ENCODE results near the gene JAM3.

JAM3 gene

DNA sequence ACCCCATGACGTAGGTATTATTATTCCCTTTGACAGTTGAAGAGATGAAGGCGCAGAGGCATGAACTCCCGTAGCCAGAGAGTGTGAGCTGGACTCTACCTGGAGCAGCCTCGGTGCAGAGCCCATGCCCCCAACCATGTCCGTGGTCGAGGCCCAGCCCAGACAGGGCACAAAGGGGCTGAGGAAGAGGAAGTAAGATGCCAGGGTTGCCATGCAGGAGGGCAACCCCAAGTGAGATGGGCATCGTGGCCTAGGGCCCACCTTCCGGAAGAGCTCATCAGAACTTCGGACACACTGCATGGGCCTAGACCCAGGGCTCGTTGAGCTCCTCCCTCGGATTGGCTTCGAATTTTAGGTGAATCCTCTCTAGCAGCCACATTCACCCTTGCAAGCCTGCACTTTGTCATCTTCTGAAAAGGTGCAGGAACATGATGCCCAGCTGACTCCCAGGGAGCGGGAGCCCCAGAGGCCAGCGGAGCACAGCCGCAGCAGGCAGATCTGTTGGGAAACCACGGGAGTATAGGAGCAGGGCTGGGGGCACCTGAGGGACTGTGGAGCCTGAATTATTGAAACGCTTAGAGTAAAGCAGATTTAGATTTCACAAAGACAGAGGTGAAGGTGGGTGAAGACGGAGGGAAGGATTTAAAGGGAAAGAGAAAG is 29.0 kb upstream of the JAM3 start:
- no peak for DNase-seq (ENCODE audit: low spot score)

DNA sequence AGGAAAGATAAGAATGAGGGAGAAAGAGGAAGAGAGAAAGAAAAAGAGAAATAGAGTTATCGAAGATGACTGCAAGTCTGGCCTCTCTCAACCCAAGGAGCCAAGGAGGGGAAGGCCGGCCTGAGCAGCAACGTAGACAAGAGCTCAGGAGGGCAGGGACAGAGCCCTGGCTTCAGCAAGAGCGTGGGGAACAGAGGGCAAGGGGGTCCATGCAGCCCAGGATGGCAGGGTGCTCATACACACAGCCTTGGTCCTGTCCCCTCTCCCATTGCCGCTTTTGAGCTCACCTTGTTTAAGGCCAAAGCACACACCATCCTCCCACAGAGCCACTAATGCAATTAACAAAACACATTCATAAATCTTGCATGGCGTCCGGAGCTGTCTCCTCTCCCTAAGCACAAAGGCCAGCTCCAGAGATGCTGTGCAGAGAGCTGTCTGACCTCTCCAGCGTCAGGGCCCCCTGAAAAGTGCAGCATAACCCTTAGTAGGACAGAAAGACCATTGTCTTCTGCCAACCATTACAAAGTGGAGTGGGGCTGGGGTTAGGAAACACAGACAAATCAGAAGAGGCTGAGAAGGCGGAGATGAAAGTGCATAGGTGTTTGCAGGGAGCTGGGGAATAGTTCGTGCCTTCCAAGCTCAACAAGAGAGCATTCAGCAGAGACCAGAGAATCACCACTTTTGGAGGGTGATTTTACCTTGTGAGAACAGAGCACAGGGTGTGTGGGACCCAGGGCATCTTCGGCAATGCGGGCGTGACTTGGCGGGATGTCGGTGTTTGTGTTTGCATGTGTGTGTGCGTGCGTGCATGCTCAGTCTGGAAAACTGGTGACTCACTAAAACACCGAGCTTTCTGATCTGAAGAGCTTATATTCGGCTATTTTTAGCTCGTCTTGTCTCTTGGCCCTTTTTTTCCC is 28.2 kb upstream of the JAM3 start:
- DNase-seq (ENCODE audit: low spot score) = peak; percentile 66

DNA sequence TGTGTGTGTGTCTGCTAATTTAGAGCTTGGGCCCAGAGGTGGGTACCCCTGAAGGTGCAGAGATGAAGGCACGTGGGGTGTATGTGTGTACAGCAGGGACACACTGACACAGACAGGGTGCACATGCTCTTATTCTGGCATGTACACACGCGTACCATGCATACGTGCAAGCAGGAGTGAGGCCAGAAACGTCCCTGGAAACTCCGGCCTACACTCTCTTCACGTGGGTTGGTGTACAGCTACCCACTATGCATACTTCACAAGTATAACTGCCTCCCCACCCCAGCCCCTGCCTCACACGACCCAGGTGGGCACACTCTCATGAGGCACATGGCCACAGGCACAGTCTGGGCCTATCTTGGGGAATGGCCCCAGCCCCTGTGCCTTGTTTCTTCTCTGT is 27.5 kb upstream of the JAM3 start:
- no peak for DNase-seq (ENCODE audit: low spot score)

DNA sequence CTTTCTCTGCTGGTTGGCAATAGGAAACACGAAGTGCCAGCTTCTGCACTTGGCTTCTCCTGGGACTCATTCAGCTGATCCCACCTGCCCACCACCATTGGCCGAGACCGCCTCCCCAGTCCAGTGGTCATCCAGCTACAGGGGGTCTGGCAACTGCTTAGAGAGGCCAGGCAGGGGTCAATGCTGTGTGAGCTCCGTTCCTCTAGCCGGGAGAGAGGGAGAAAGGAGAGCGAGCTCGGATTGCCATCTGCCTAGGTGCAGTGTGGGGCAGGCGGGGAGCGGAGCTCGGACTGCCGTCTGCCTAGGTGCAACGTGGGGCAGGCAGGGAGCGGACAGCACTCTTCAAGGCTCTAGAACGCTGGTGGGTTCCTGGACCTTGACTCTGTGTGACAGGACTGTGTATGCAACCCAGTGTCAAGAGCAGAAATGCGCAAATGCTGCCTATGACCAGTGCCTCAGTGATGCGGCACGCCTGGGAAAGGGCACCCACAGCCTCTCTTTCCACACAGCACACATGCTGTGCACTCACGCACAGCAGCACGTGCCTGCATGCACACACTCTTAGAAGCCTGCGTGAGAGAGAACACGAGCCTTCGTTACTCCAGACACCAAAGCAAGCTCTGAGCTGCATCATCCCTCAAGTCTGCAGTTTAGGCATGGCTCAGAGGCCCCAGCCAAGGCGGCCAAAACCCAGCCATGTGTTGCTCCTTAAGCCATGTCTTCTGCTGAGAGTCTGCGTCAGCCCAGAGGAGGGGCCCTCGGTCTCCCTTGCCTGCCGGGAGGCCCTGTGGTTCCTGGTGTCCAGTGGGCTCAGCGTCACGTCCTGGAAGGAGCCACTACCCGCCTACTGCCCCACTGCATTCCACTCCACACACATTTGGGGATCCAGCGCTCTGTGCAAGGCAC is 26.8 kb upstream of the JAM3 start:
- peak; percentile 80 for DNase-seq (ENCODE audit: low spot score)

GRCh38 chr11:134043821-134044420 is 25.0 kb upstream of the JAM3 start:
- DNase-seq (ENCODE audit: low spot score) = no peak

DNA sequence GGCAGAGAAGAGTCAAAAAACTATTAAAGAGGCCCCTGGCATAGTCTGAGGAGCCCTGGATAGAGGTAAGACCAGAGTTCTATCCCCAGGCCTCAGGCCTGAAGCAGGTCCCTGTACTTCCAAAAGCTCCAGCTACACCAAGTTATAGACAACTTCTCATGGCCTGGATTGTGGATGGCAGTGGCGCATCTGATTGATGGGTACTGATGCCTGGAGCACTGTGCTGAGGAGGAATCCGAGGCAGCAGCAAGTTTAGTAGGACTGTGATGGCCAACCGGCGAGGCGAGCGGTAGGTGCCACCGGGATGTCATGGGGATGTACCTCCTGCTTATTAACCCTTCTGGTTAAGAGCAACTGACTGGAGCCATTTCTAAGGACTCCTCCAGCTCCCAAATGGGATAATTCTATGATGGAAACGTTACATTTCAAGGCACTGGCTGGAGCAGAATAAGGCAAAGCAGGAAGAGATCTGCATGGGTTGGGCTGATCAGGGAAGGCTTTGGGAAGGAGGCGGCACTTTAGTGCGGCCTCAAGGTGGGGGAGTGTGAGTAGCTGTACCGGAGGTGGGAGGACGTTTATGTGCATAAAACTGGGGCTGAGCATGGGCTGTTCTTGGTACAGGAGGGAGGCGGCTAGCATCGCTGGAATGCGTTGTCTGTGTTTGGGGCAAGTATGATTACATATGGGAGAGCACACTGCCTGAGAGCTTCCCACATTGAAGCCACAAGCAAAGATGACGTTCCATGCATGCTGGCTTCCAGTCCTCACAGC is 24.2 kb upstream of the JAM3 start:
- DNase-seq (ENCODE audit: low spot score) = no peak

GRCh38 chr11:134045799-134046635 is 22.9 kb upstream of the JAM3 start:
- no peak for DNase-seq (ENCODE audit: low spot score)

DNA sequence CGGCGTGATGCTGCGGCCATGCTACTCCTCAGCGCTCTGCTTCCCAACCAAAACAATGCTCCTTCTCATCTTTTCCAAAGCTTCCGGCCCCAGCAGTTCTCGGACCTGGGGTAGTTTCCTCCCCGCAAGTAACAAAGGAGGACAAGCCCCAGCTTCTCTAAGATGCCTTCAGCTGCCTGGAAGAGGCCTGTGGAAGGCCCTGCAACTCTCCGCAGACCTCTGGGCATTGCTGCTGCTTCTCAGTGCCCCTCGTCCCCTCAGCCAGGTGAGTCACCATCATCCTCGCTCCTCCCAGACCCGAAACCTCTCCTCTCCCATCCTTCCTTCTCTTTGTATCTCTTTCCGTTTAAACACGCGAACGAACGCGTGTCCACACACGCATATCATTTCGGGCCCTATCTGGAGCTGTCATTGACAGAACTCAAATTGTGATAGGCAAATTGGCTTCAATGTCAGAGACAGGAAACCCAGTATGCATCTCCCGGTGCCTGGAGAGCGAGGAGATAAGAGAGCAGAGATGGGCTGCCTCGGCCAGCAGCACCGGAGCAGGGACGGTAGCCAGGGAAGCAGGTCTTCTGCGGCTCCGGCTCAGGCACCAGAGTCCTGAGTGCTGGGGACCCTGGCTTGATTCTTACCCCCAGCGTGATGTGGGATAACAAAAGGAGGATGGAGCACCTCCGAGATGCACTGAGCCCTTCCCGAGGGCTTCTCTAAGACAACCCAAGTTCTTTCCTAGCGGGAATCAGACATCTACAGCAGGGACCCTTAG is 22.0 kb upstream of the JAM3 start:
- no peak for DNase-seq (ENCODE audit: low spot score)

DNA sequence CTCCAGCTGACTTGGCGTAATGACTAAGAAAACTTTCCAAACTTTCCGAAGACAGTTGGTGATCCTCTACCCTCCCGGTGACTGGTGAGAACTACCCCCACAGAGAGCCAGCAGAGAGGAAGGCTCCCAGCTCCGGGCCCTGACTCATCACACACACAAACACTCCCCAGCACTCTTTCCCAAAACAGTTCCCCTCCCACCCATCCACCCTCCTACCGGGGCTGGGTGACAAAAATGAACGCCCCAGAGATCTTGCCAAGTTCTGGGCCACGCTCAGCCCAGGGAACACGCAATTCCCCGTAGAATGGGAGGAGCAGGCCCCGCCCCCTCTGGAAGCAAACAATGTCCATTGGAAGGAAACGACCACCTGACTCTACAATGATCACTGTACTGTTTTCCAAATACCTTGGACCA is 21.3 kb upstream of the JAM3 start:
- peak; percentile 89 for DNase-seq (ENCODE audit: low spot score)

- no peak for DNase-seq (ENCODE audit: low spot score)
Measured at GRCh38 chr11:134048028-134048427, 20.8 kb upstream of the JAM3 start.

DNA sequence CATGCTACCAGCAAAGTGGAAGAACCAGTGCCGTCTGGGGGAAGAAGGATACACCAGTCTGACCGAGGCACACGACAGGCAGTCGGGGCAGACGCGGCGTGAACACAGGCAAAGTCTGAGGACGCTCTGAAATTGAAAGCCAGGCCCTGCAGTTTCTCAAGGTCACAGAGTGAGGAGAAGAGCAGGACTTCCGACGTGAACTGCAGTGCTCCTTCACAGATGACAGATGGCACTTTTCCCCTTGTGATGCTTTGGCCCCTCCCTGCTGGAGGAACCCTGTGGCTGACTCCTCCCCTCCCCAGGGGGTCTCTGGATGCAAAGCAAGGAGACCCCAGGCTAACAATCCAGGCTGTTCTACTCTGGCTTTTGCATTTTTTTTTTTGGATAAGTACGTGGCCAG is 19.6 kb upstream of the JAM3 start:
- no peak for DNase-seq (ENCODE audit: low spot score)

DNA sequence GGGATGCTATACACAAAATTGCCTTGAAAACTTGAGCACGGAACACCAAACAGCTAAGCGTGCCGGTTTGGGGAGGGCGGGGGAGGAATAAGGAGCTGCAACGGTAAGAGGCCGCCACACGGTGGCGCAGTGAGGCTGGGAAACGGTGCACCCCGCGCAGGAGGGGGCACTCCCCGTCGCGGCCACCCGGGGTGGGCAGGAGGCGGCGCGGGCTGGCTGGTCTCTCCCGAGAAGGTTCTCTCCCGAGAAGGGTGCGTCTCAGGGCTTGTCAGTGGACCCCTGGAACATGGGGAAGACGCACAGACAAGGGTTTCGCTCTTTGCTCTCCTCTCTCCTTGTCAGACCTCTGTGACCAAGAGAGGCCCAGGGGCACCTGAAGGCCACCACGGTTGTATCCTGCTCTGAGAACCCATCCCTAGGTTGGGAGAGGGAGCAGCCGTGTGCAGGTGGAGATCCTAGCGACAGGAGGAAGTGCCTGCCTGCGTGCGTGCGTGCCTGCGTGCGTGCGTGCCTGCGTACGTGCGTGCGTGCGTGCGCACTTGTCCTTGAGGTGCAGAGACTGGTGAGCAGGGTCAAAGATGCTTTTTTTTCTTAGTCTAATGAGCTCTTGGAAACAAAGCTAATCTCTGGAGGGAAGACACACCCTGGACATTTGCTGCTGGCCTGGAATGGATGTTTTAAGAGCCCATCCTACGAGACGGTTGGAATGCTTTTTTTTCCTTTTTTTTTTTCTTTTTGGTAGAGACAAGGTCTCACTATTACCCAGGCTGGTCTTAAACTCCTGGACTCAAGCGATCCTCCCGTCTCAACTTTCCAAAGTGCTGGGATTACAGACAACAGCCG is 18.1 kb upstream of the JAM3 start:
- peak; percentile 90 for DNase-seq (ENCODE audit: low spot score)

- no peak for DNase-seq (ENCODE audit: low spot score)
Measured at GRCh38 chr11:134052395-134052987, 16.4 kb upstream of the JAM3 start.

- peak; percentile 39 for DNase-seq (ENCODE audit: low spot score)
Measured at GRCh38 chr11:134052988-134053945, 15.6 kb upstream of the JAM3 start.

DNA sequence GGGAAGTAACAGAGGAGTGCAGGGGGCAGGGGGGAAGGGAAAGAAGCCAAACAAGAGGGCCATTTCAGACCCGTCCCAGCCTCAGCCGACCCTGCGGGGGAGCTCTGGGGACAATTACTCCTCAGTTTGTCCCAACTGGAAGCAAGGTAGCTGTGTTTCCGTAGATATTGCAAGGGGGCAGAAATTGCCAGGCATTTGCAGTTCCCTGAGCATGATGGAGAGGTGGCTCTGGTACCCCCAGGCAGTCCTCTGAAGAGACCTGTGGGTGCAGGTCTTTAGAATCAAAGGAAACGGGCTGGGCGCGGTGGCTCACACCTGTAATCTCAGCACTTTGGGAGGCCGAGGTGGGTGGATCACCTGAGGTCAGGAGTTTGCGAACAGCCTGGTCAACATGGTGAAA is 13.8 kb upstream of the JAM3 start:
- DNase-seq (ENCODE audit: low spot score) = no peak

GRCh38 chr11:134060316-134060715 is 8.6 kb upstream of the JAM3 start:
- DNase-seq (ENCODE audit: low spot score) = no peak

Measured in AG20443 (cell line).